ENCODE results near the gene ZFP82. TPM values are rescaled to one million over a fixed set of nuclear protein-coding genes. Genes with fewer than 3 reads are reported as not detected.

The ZFP82 gene
- 48.5 TPM for total RNA-seq

GRCh38 chr19:36418287-36419001 lies at the start of gene ZFP82:
Gene ZFP82 (minus strand): TSS chr19:36418644. CDS start chr19:36409789, 8,855 bp downstream.
- peak; percentile 82 to 85 for DNase-seq (ENCODE audit: low spot score in 2 of 2)
- FAIRE-seq, result no peak

- no peak for FAIRE-seq
- no peak for DNase-seq (ENCODE audit: low spot score in 2 of 2)
Observed at GRCh38 chr19:36460046-36460445, 41.6 kb upstream of the ZFP82 start.

DNA sequence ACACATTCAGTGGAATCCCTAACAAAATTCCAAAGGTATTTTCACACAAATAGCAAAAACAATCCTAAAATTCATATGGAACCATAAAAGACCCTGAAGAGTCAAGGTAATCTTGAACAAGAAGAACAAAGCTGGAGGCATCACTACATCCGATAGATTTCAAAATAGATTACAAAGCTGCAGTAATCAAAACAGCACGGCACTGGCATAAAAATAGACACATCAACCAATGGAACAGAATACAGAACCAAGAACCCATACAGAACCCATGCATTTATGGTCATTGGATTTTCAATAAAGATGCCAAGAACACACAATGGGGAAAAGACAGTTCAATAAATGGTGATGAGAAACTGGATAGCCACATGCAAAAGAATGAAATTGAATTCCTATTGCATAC lies 38.4 kb upstream of the ZFP82 start:
- FAIRE-seq (no peak), DNase-seq (ENCODE audit: low spot score in 2 of 2) (no peak)

DNA sequence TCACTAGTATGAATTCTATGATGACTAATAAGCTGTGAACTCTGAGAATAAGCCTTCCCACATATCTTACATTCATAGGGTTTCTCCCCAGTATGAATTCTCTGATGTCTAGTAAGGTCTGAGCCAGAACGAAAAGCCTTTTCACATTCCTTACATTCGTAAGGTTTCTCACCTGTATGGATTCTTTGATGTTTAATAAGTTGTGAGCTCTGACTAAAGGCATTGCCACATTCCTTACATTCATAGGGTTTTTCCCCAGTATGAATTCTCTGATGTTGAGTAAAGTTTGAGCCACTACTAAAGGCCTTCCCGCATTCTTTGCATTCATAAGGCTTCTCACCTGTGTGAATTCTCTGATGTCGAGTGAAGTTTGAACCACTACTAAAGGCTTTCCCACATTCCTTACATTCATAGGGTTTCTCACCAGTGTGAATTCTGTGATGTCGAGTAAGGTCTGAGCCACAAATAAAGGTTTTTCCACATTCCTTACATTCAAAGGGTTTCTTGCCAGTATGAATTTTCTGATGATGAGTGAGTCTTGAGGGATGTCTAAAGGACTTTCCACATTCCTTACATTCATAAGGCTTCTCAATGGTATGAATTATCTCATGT lies 30.7 kb upstream of the ZFP82 start:
- DNase-seq (ENCODE audit: low spot score in 2 of 2) (no peak), FAIRE-seq (no peak)

GRCh38 chr19:36441339-36441738 lies 22.9 kb upstream of the ZFP82 start:
- FAIRE-seq (no peak), DNase-seq (ENCODE audit: low spot score in 2 of 2) (no peak)

GRCh38 chr19:36436531-36436930 lies 18.1 kb upstream of the ZFP82 start:
- no peak for FAIRE-seq
- no peak for DNase-seq (ENCODE audit: low spot score in 2 of 2)

GRCh38 chr19:36423925-36424324 lies 5.5 kb upstream of the ZFP82 start:
- FAIRE-seq (no peak), DNase-seq (ENCODE audit: low spot score in 2 of 2) (no peak)

DNA sequence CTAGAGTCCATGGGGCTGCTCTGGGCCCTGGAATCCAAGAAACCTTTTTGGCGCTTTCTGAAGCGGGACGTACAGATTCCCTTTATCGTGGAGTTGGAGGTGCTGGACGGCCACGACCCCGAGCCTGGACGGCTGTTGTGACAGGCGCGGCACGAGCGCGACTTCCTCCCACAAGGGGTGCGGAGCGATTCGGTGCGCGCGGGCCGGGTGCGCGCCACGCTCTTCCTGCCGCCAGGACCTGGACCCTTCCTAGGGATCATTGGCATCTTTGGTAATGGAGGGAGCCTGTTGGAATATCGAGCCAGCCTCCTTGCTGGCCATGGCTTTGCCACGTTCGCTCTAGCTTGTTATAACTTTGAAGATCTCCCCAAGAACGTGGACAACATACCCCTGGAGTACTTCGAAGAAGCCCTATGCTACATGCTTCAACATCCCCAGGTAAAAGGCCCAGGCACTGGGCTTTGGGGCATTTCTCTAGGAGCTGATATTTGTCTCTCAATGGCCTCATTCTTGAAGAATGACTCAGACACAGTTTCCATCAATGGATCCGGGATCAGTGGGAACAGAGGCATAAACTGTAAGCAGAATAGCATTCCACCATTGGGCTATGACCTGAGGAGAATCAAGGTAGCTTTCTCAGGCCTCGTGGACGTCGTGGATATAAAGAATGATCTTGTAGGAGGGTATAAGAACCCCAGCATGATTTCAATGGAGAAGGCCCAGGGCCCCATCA lies 3.5 kb upstream of the ZFP82 start:
- no peak for FAIRE-seq

DNA sequence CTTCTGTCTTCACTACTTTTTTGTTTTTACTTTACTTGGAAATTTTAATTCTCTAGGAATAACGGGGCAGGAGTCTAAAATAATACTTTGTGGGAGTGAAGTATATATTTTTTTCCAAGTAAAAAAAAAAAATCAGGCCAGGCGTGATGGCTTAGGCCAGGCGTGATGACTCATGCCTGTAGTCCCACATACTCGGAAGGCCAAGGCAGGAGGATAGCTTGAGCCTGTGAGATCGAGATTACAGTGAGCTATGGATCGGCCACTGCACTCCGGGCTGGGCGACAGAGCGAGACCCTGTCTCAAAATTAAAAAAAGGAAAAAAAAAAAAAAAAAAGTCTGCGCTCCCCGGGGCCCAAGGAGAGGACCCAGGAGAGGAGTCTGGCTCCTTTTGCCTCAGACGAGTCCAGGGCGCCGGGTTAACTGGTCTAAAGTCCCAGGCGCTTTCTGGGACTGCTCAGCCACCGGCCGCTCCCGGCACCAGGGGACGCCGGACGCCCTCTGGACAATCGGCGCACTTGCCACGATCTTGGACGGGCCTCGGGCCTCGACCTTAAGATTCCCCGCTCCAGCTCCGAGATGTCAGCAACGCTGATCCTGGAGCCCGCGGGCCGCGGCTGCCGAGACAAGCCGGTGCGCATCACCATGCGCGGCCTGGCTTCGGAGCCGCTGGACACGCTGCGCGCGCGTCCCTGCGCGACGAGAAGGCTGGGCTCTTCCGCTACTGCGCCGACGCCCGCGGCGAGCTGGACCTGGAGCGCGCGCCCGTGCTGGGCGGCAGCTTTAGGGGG lies 2.7 kb upstream of the ZFP82 start:
- FAIRE-seq, result no peak
- DNase-seq (ENCODE audit: low spot score in 2 of 2), result no peak

More for the DNA sequence above, 3.5 kb upstream of the ZFP82 start:
- DNase-seq (ENCODE audit: low spot score in 2 of 2), result no peak

DNA sequence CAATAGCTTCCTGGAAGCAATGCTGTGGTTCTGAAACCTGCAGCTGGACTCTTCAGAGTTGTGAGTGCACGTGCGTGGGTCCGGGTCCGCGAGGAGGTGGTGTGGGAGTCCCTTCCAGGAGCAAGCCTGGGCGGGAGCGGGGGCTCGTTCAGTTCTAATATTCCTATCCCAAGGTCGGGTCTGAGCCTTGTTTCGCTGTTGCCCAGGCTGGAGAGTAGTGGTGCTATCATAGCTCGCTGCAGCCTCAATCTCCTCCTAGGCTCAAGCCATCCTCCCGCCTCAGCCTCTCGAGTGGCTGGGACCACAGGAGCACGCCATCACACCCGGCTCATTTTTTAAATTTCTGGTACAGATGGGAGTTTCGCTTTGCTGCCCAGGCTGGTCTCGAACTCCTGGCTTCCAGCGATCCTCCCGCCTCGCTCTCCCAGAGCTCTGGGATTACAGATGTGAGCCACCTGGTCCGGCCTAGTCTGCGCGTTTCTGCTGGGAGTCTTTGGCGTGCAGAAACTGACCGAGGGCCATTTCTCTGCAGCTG lies 625 bp downstream of the ZFP82 start:
- FAIRE-seq (no peak), DNase-seq (ENCODE audit: low spot score in 2 of 2) (no peak)

GRCh38 chr19:36409841-36410240 lies 8.6 kb downstream of the ZFP82 start:
- no peak for FAIRE-seq

DNA sequence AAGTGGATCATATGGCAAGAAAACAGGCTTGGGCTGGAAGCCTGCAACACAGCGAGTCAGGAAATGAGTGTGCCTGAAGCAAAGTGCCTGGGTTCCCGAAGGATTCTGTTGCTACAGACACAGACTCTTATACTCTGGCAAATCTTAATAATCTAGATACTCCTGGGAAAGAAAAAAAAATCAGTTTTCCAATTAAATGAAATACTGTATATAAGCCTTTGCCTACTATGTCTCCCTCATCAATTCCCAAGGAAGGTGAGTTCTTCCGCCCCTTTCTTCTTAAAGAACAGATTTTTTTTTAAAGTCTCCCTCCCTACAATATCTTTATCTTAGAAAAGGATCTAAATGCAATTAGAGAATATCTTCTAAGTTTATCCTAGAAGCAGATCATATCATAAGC lies 10.3 kb downstream of the ZFP82 start:
- FAIRE-seq (no peak), DNase-seq (ENCODE audit: low spot score in 2 of 2) (no peak)

More at GRCh38 chr19:36409841-36410240, 8.6 kb downstream of the ZFP82 start:
- no peak for DNase-seq (ENCODE audit: low spot score in 2 of 2)

- no peak for DNase-seq (ENCODE audit: low spot score in 2 of 2)
- no peak for FAIRE-seq
Observed at GRCh38 chr19:36404498-36404897, 13.9 kb downstream of the ZFP82 start.

DNA sequence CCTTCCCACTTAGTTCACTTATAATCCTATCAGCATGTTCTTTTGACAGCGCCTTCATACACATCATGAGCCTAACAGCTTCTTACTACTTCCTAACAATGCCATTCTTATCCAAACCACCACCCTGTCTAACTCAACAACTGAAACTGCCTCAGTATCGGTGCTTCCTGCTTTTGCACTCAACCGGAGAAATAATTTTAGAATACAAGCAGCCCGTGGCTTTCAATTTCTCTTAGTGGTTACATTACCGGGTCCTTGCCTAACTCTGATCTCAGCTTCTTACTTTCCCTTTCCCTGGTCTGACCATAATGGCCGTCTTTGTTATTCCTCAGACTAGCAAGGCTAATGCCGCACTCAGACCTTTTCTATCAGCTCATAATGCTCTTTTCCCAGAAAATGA lies 17.0 kb downstream of the ZFP82 start:
- DNase-seq (ENCODE audit: low spot score in 2 of 2), result no peak
- no peak for FAIRE-seq

DNA sequence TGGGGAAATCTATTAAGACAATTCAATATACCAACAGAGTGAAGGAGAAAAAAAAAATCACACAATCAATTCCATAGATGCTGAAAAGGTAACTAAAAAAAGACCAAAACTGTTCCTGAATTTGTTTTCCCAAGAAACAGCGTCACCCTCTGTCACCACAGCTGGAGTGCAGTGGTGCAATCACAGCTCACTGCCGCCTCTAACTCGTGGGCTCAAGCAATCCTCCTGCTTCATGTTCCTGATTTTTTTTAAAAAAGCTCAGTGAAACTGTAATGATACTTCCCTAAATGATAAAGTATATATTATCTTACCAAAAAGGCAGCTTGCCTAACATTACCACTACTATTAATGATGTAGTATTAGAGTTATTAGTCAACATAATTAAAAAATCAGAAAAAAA lies 19.9 kb downstream of the ZFP82 start:
- no peak for FAIRE-seq
- no peak for DNase-seq (ENCODE audit: low spot score in 2 of 2)

- no peak for DNase-seq (ENCODE audit: low spot score in 2 of 2)
- FAIRE-seq, result no peak
Observed at GRCh38 chr19:36392916-36393673, 25.3 kb downstream of the ZFP82 start.

- FAIRE-seq (no peak), DNase-seq (ENCODE audit: low spot score in 2 of 2) (no peak)
Observed at GRCh38 chr19:36379510-36379819, 39.0 kb downstream of the ZFP82 start.

- DNase-seq (ENCODE audit: low spot score in 2 of 2), result peak; percentile 94 to 98
- FAIRE-seq, result no peak
Observed at GRCh38 chr19:36378625-36379509, 39.6 kb downstream of the ZFP82 start, which contains the start of gene ZFP14. Gene ZFP14 (minus strand): TSS chr19:36379201. CDS start chr19:36367892, 11,309 bp downstream.

Data from frontal cortex (tissue), 4 donors.